Stimulated activated CD4-positive, alpha-beta T cell treated with anti-CD3 and anti-CD28 coated beads, Interleukin-4, amount 100 ng/mL, for 4 hours (primary cell): ENCODE data around the gene RUNDC3A.
"Not testable (repeated sequence)": the region's sequence is repeated elsewhere in the genome, so short reads cannot be mapped to it uniquely, and the experiment has no call there.

Source experiments
- DNase-seq, 2 experiments: peaks; one replicate each; pipeline ENCODE4 v3.0.0-alpha.2; 2020

The RUNDC3A gene

GRCh38 chr17:44361292-44362260 lies 53.2 kb downstream of the RUNDC3A start:
- DNase-seq: no peak

DNA sequence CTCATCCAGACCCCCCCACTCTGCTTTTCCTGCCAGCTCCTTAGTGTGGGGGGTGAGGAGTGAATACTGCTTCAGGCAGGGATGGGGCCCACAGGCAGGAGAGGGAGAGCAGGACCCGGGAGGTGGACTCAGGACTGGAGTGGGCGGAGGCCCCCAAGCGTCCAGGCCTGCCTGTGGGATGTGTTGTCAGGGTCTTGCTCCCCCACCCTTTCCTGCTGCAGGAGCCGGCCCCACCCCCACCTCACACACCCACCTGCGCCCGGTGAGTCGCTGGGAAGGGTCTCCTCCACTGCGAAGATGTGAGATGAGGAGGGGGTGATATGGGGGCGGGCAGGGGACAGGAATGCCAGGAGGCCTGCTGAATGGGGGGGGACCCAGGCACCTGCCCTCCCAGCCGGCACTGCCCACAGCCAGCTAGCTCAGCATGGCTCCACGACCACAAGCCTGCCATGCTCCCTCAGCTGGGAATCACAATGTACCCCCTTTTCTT lies 54.1 kb downstream of the RUNDC3A start:
- no peak for DNase-seq

GRCh38 chr17:44362949-44363612 lies 54.7 kb downstream of the RUNDC3A start:
- no peak for DNase-seq

GRCh38 chr17:44363613-44364159 lies 55.3 kb downstream of the RUNDC3A start, which contains the start of gene FAM171A2:
FAM171A2 (minus strand) TSS chr17:44363853; CDS start chr17:44363714, 139 bp downstream.
- DNase-seq: peak; percentile 50 to 69

GRCh38 chr17:44365051-44365450 lies 56.6 kb downstream of the RUNDC3A start:
- not testable (repeated sequence) for DNase-seq

GRCh38 chr17:44367231-44367979 lies 59.0 kb downstream of the RUNDC3A start:
- DNase-seq: no peak
